Measurements from ENCODE around the gene ERVW-1.
"Not testable (repeated sequence)": the region's sequence is repeated elsewhere in the genome, so short reads cannot be mapped to it uniquely, and the experiment has no call there.

The ERVW-1 gene

GRCh38 chr7:92477681-92478080 lies at the start of gene ERVW-1:
Gene ERVW-1 (minus strand): TSS chr7:92477946. CDS start chr7:92470381, 7,565 bp downstream.
- not testable (repeated sequence) for DNase-seq

- no peak for DNase-seq
Measured at GRCh38 chr7:92523110-92523509, 45.4 kb upstream of the ERVW-1 start.

DNA sequence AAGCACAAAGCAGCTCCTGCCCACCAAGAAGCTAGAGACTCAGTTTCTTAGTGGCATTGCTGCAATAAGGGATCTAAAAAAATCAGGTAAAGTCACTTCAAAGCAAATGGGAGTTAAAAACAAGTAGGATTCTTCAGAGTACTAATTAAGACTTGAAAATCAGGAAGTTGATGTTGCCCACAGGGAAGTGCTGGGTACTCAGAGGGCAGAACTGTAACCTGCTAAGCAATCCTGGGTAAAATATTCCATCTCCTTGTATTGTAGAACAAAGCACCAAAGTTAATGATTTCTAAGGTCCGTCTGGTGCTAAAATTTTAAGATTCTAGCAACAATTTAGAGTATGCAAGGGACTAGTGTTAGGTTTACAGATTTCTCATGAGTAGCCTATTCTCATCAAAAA lies 42.3 kb upstream of the ERVW-1 start:
- DNase-seq, result no peak

DNA sequence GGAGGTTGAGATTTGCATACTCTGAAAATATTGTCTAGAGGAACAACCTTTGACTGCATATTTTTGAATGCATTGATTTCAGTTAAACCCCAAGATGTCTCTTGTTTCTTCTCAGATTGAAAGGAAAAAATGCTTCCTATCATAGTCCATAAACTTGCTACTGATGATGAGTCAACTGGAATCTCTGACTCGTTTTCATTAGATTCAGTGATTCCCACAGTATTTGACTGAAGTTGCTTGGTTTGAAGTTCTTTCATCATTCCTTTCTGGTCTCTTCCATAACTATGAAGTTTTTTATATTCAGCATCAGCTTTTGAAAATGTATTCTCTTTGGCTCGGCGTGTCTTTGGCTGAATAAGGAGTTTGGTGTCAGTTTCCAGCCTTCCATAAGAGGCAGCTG lies 39.9 kb upstream of the ERVW-1 start:
- DNase-seq, result no peak

DNA sequence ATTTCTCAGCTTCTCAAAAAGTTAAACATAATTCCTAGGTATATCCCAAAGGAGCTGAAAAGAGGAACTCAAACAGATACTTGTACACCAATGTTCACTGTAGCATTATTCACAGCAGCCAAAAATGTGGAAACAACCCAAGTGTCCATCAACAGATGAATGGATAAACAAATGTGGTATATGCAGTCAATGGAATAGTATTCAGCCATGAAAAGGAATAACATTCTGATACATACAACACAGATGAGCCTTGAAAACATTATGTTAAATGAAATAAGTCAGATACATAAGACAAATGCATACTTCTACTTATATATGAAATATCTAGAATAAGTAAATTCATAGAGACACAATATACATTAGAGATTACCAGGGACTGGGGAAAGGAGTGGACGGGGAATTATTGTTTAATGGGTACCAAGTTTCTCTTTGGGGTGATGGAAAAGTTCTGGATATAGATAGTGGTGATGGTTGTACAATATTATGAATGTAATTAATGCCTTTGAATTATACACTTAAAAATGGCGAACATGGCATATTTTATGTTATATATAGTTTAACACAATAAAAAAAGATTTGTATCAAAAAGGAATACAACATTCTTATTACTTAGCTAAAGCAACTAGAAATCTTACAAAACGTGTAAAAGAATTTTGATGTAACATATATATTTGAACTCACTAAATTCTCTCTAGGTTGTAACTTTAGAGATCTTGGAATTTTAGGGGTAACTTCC lies 35.6 kb upstream of the ERVW-1 start:
- DNase-seq, result no peak

DNA sequence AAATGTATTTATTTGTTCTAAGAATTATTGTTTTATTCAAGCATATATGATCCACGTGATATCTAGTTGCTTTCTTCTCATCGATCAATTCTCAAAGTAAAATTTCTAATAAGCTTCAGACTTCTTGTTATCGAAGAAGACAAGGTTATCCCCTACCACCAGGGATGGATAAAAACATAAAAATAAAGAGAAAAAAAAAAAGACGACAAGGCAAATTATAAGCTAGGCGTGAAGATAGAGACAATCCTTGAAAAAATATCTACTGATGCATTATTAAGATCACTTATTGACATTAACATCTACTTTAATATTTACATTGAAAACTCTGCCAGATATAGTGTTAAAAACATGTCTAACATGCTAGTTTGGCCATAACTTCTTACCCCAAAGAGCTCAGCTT lies 31.2 kb upstream of the ERVW-1 start:
- DNase-seq, result no peak

GRCh38 chr7:92506363-92506762 lies 28.6 kb upstream of the ERVW-1 start:
- DNase-seq, result no peak

DNA sequence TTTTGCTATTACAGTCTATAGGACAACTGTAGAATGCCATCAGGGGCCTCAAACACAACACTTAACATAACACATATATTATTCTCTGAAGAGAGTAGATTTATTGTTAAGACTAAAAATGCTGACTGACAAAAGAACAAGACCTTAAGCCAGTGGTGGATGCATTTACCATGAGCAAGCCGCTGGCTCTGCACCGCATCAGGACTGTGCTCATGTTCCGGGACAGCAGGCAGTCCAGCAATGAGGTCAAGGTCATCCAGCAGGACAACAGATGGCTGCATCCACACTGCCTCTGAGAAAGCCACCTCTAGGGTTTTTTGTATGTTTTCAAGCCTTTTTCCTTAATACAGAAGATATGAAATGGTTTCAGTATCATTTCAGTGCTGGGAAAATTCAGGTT lies 26.8 kb upstream of the ERVW-1 start:
- no peak for DNase-seq

DNA sequence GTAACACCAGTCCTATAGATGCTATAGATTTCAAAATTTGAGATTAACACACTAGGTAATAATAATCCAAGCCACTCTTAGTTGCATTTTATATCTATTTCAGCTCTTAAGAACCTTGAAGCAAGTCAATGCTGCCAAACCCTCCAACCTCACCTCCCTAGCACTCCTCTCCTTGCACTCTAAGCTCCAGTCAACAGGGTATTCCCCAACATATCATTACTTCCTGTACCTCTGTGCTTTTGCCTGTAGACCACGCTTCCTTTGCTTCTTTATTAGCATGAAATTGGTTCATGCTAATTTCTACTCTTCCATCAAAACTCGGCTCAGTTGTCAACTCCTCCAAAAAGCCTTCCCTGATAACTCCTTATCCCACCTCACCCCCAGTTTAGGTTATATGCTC lies 26.0 kb upstream of the ERVW-1 start:
- DNase-seq, result no peak

DNA sequence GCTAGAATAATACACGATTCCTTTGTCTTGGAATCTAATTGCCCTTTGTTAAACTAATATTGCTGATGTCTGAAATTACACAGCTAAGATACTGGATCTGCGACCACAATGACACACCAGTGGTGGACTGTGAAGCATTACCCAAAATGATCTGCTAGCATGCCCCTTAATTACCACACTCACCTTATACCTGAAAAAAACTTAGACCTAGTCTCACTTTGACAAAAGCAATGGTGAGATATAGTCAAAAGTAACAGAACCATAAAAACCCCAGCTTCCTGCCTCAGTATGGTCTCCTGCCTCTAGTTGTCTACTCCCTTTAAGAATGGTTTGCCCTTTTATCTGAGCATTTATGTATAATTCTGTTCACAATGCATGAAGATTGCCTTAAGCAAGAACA lies 20.8 kb upstream of the ERVW-1 start:
- DNase-seq, result no peak

DNA sequence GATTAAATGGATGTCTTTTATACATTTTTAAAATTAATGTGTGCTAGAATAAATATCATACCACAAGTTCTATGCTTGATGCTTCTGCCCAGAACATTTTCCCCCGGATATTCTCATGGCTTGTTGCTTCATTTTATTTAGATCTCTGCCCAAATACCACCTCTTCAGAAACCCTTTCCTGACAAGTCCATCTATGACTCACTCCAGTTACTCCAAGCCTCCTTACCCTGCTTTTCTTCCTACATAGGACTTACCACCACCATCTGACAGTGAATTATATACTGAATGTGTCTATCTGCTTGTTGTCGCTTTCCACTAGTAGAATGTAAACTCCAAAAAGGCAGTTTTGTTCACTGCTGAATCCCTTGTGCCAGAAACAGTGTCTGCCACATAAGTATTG lies 19.1 kb upstream of the ERVW-1 start:
- no peak for DNase-seq

DNA sequence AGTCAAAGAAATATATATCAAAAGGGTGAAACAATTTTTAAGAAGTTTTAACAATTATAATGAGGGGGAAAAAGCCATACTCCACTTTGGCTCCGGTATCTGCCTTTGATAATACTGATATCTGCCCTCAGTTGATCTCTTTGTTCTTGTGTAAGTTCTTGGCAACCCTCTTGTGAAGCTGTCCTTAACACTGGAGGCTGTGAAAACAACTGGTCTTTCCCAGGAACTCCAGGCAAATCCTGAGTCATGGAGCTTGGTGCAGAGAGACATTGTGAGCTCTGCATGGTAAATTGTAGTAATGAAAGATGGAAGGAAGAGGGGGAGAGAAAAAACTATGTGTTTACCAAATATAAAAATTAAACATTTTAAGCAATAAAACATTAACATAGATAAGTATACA lies 11.9 kb upstream of the ERVW-1 start:
- DNase-seq, result no peak

DNA sequence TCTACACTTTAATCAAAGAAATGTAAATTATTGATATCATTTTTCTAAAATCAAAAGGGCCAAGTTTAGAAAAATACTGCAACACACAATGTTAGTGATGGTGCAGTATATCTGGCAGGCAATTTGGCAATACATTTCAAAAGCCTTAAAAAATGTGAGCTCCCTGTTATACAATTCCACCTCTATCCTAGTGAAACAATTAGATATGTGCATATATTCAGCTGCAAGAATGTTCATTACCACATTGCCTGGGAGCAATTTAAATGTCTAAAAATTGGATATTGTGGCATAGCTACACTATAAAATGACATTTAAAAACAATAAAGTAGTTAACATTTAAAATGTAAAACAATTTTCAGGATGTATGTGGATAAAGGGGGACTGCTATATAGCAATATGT lies 10.1 kb upstream of the ERVW-1 start:
- DNase-seq, result no peak

DNA sequence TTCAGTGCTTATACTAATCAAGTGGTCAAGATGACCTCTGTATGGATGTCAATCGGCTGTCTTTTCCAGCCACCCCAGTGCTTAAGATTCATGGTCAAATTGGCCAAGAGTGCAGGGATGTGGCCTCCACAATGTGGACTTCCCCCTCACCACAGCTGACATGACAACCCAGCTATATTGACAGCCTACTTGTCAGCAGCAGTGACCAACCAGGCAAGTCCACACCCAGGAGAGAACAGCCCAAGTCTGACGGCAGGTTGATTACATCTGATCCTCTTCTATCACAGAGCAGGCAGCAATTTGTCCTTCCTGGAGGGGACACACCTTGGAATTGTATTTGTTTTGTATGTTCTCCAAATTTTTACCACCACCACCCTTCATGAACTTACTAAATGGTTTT lies 8.2 kb upstream of the ERVW-1 start:
- DNase-seq, result no peak

DNA sequence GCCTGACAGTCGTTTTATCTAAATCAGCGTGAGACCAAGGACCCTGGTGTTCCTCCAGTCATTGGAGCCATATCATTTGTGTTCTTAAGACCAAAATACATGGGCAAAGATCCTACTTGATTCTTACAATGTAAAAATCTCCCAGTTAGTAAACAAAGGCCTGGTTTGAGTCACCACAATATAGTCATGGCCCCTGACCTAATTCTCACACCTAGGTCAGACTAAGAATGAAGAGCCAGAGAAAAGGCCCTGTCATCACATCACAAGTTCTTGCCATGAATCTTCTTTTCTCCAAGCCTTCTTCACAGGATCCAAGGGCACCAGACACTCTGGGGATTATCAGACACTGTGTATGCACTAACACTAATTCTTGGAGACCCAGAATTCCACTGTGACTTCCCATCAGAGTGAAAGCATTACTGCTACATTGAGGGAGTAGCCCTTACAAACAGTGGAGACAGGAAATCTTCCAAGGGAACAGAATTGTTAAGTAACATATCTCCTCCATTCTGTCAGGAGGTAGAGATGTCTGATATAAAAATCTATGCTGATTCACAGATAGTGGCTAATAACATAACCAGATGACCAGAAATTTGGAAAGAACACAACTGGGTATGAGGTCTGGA lies 7.6 kb upstream of the ERVW-1 start:
- no peak for DNase-seq

DNA sequence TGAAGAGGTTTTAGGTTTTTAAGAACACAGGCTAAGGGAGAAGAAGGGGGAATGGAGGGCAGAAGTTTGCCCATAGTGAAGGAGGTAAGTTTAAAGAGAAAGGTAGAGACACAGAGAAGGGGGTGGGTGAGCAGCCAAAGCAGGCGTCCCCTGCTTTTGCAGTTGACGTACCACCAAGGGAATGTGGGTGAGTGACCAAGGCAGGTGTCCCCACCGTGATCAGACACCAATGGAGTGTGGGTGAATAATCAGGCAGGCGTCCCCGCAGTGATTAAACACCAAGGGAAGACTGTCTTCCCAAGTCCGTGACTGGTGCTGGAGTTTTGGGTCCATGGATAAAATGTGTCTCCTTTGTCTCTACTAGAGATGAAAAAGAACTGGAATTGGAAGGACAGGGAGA lies 6.5 kb upstream of the ERVW-1 start:
- DNase-seq, result not testable (repeated sequence)

- not testable (repeated sequence) for DNase-seq
Measured at GRCh38 chr7:92483624-92484023, 5.9 kb upstream of the ERVW-1 start.

GRCh38 chr7:92479146-92479545 lies 1.4 kb upstream of the ERVW-1 start:
- DNase-seq, result not testable (repeated sequence)

DNA sequence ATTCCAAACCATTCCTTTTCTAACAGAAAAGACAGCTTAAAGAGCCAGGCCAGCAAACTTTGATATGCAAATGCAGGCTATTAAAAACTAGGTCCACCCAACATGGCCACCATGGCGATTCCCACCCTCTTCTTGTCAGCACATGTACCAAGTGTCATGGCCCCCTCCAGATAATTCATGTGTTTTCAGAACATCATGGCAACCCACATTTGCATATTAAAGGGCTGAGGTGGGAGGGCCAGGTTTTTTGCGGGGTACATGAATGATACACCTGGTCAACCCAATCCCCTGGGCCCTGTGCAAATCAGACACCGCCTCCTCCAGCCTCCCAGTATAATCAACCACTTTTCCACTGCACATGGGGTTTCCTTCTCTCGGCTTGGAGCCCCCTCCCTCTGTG lies 965 bp upstream of the ERVW-1 start:
- DNase-seq, result no peak

- no peak for DNase-seq
Measured at GRCh38 chr7:92478095-92478494, 349 bp upstream of the ERVW-1 start.

GRCh38 chr7:92475851-92476590 lies 1.7 kb downstream of the ERVW-1 start:
- DNase-seq, result not testable (repeated sequence)

DNA sequence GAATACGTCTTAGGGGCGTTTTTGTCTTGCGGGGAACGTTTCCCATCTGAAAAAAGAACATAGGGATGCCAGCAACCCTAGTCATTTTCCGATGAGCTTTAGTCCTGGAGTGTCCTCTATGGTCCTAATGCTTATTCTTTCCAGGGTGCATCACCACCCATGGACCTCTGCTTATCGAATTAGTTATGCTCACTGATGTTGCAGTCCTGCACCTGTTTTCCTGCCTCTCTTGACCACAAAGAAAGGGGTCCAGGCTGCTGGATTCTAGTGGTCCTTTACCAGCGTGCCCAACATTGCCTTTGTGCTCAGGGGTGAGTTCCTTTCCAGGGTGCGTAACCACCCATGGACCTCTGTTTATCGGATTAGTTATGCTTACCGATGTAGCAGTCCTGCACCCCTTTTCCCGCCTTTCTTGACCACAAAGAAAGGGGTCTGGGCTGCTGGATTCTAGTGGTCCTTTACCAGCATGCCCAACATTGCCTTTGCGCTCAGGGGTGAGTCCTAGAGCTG lies 2.4 kb downstream of the ERVW-1 start:
- DNase-seq, result not testable (repeated sequence)

DNA sequence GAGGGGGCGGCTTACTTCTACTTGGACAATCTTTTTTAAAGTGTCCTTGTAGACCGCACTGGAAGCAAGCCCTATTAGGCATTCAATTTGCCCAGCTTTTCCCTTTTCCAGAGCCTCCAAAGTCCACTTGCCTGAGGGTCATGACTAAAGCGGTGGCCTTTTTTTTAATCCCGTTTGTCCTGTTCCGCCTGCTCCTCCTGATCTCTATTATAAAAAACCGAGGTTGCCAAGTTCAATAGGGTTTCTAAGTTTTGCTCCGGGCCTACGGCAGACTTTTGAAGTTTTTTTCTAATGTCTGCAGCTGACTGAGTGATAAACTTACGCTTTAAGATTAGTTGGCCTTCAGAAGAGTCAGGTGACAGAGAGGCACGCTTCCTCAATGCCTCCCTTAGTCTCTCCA lies 3.8 kb downstream of the ERVW-1 start:
- DNase-seq, result not testable (repeated sequence)

DNA sequence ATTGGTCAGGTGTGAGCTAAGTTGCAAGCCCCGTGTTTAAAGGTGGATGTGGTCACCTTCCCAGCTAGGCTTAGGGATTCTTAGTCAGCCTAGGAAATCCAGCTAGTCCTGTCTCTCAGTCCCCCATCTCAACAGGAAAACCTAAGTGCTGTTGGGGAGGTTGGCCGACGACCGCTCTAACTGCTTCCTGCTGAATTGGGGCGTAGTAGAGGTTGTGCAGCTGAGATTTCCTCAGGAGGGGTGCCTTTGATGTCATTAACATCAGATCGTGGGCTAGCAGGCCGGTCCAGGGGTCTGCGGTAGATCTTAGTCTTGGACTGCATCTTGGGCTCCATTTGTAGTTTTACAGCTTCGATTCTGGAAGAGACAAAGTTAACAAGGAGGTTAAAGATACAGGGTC lies 9.2 kb downstream of the ERVW-1 start:
- not testable (repeated sequence) for DNase-seq
